GM23248 (cell line): ENCODE data around the gene PTGS1. TPM values are rescaled to one million over a fixed set of nuclear protein-coding genes. Genes with fewer than 3 reads are reported as not detected.
A peak's percentile ranks its signal among the peaks of the same experiment; 100 is the strongest.
"Not testable (repeated sequence)": the region's sequence is repeated elsewhere in the genome, so short reads cannot be mapped to it uniquely, and the experiment has no call there.

ENCODE experiments used
- DNase-seq: peaks from one replicate; pipeline ENCODE4 v3.0.0-alpha.2; 2015
- H2AFZ ChIP-seq: fragments of 200-600 bp; sonication (generic); 2 replicates; pipeline ENCODE4 v1.6.1; 2016; ENCODE audit warnings: antibody characterized with exemption
- H3F3A ChIP-seq: fragments of 200-600 bp; sonication (generic); 2 replicates; pipeline ENCODE4 v1.6.1; 2016; ENCODE audit warnings: mild to moderate bottlenecking, antibody characterized with exemption, mixed run types; ENCODE audit not compliant: insufficient read depth
- H3K27ac ChIP-seq: fragments of 200-600 bp; sonication (generic); 2 replicates; pipeline ENCODE4 v1.5.1; 2016; ENCODE audit warnings: mild to moderate bottlenecking
- H3K27me3 ChIP-seq: fragments of 200-600 bp; sonication (generic); replicated peaks from 2 replicates; pipeline ENCODE4 v1.6.1; 2016; ENCODE audit warnings: mild to moderate bottlenecking; ENCODE audit not compliant: insufficient read depth
- H3K36me3 ChIP-seq: fragments of 200-600 bp; sonication (generic); 2 replicates; pipeline ENCODE4 v1.6.1; 2016; ENCODE audit warnings: low read depth, mild to moderate bottlenecking
- H3K4me1 ChIP-seq: fragments of 200-600 bp; sonication (generic); 2 replicates; pipeline ENCODE4 v1.6.1; 2016; ENCODE audit warnings: mild to moderate bottlenecking; ENCODE audit not compliant: insufficient read depth
- H3K4me2 ChIP-seq: fragments of 200-600 bp; sonication (generic); one replicate; pipeline ENCODE4 v1.6.1; 2016; ENCODE audit warnings: mild to moderate bottlenecking; ENCODE audit not compliant: unreplicated experiment
- H3K4me3 ChIP-seq: fragments of 200-600 bp; sonication (generic); 2 replicates; pipeline ENCODE4 v1.5.1; 2016; ENCODE audit warnings: mild to moderate bottlenecking
- H3K79me2 ChIP-seq: fragments of 200-600 bp; sonication (generic); 2 replicates; pipeline ENCODE4 v1.6.1; 2016; ENCODE audit warnings: mild to moderate bottlenecking; ENCODE audit not compliant: insufficient read depth
- H3K9ac ChIP-seq: fragments of 200-600 bp; sonication (generic); 2 replicates; pipeline ENCODE4 v1.6.1; 2016; ENCODE audit warnings: mild to moderate bottlenecking
- H3K9me2 ChIP-seq: fragments of 200-600 bp; sonication (generic); 2 replicates; pipeline ENCODE4 v1.6.1; 2016; ENCODE audit warnings: mixed run types, mild to moderate bottlenecking, moderate library complexity; ENCODE audit not compliant: insufficient read depth
- H3K9me3 ChIP-seq: fragments of 200-600 bp; sonication (generic); one replicate; pipeline ENCODE4 v1.6.1; 2017; ENCODE audit warnings: low read depth
- H4K20me1 ChIP-seq: fragments of 200-600 bp; sonication (generic); 2 replicates; pipeline ENCODE4 v1.6.0; 2016; ENCODE audit not compliant: insufficient read depth
- EZH2 ChIP-seq: fragments of 200-600 bp; sonication (generic); IDR thresholded peaks from 2 replicates; pipeline ENCODE4 v1.6.1; 2018; ENCODE audit warnings: antibody characterized with exemption, mild to moderate bottlenecking; ENCODE audit not compliant: insufficient read depth, poor library complexity, severe bottlenecking
- EZH2phosphoT487 ChIP-seq: fragments of 200-600 bp; sonication (generic); IDR thresholded peaks from 2 replicates; pipeline ENCODE4 v1.6.1; 2018; ENCODE audit warnings: antibody characterized with exemption, moderate library complexity, mild to moderate bottlenecking, low read depth; ENCODE audit not compliant: insufficient read depth
- WGBS, 2 experiments: methylation state at CpG; one replicate each; pipeline ENCODE4 v1.1.6; 2015 to 2017; ENCODE audit warnings: low lambda C conversion rate in 2 of 2, low coverage in 1 of 2; ENCODE audit errors: missing lambda C conversion rate in 2 of 2; 5-methylcytosine and 5-hydroxymethylcytosine counted together
- in situ Hi-C: fragments of 300-500 bp; cut with MboI; formaldehyde crosslinking; loops from 2 replicates; pipeline ENCODE4 v1.15.0; 2020
- polyA plus RNA-seq: library from polyadenylated mRNA; unstranded; fragments of >200 nt; fragmentation: Nextera tagmentation; extraction: Ambion mirVana; gene quantifications from 2 replicates; pipeline ENCODE4 v1.2.1, GENCODE V29; 2016
- total RNA-seq: library from RNA; depleted of rRNA; stranded (reverse); fragments of >200 nt; shearing (Covaris generic); gene quantifications from 2 replicates; pipeline ENCODE4 v1.2.3, GENCODE V29; 2014; rRNA removed

Gene PTGS1
- total RNA-seq (39.6 and 51.5 TPM in 2 replicates), polyA plus RNA-seq (43.8 and 44.9 TPM in 2 replicates)

- WGBS, 2 experiments, result 11 to 12% methylated on average over 30 to 39 of the region's 39 CpGs
- no peaks in the 10 kb centered on the region for H3K9me3 ChIP-seq
- peak within 1 kb of the TSS; percentile 86 for H3K4me2 ChIP-seq
- DNase-seq, result peak; percentile 67
- in situ Hi-C loops, result loop anchor here (25.0 kb wide), 1 partner anchor 441 kb away; the partner anchor contains the start of gene OR1K1
- no peak for TF ChIP-seq EZH2phosphoT487
- no peak for TF ChIP-seq EZH2
- H4K20me1 ChIP-seq, result no peaks in the 10 kb centered on the region
- H3K9me2 ChIP-seq, result no peaks in the 10 kb centered on the region
- H3K4me3 ChIP-seq, result peak within 1 kb of the TSS; percentile 75
- H3F3A ChIP-seq, result no peaks in the 10 kb centered on the region
- peaks cover 18% of the 10 kb centered on the region for H3K4me1 ChIP-seq
- H3K36me3 ChIP-seq, result no peaks in the 10 kb centered on the region
- no peak within 1 kb of the TSS for H3K27ac ChIP-seq
- H2AFZ ChIP-seq, result peak within 1 kb of the TSS; percentile 73
- peak within 1 kb of the TSS; percentile 69 for H3K9ac ChIP-seq
- H3K79me2 ChIP-seq, result peaks cover 17% of the 10 kb centered on the region; the same call in 1 of the 2 replicates
- no peaks in the 10 kb centered on the region for H3K27me3 ChIP-seq
Observed at GRCh38 chr9:122370869-122371755, at the start of gene PTGS1. Gene PTGS1, plus strand, starts transcription at chr9:122371024. Its CDS starts 61 bp downstream, at chr9:122371085.

- no peak overlapping the region for H3K4me3 ChIP-seq
- peaks cover 19% of the 10 kb centered on the region; the same call in 1 of the 2 replicates for H3F3A ChIP-seq
- H3K9me3 ChIP-seq, result no peaks in the 10 kb centered on the region
- no peak for DNase-seq
- H3K27me3 ChIP-seq, result no peaks in the 10 kb centered on the region
- peaks cover 30% of the 10 kb centered on the region; the same call in 1 of the 2 replicates for H3K36me3 ChIP-seq
- peaks cover 15% of the 10 kb centered on the region; the same call in 1 of the 2 replicates for H3K4me1 ChIP-seq
- no peak overlapping the region for H3K27ac ChIP-seq
- H3K9ac ChIP-seq, result no peak overlapping the region
- peaks cover 7% of the 10 kb centered on the region; the same call in 1 of the 2 replicates for H3K79me2 ChIP-seq
- 70 to 78% methylated on average over 2 of the region's 2 CpGs for WGBS, 2 experiments
- H4K20me1 ChIP-seq, result no peaks in the 10 kb centered on the region
- no peak for TF ChIP-seq EZH2
- no peak for TF ChIP-seq EZH2phosphoT487
- H2AFZ ChIP-seq, result no peak overlapping the region
- H3K4me2 ChIP-seq, result no peak overlapping the region
- in situ Hi-C loops, result no loop called here
- no peaks in the 10 kb centered on the region for H3K9me2 ChIP-seq
Observed at GRCh38 chr9:122322553-122322952, 48.3 kb upstream of the PTGS1 start.

GRCh38 chr9:122324665-122325064 lies 46.2 kb upstream of the PTGS1 start:
- H3K27me3 ChIP-seq, H4K20me1 ChIP-seq, H3K9ac ChIP-seq, in situ Hi-C loops, H3K9me3 ChIP-seq, H2AFZ ChIP-seq, H3K4me2 ChIP-seq, DNase-seq, H3K27ac ChIP-seq, H3K9me2 ChIP-seq, H3K4me3 ChIP-seq, H3K79me2 ChIP-seq: not testable (repeated sequence)
- H3K36me3 ChIP-seq, result peaks cover 30% of the 10 kb centered on the region; the same call in 1 of the 2 replicates
- H3F3A ChIP-seq, result peaks cover 19% of the 10 kb centered on the region; the same call in 1 of the 2 replicates
- WGBS, 2 experiments, result 42 to 61% methylated on average over 1 of the region's 1 CpG
- H3K4me1 ChIP-seq, result peaks cover 15% of the 10 kb centered on the region; the same call in 1 of the 2 replicates

- Histone ChIP-seq H3K36me3 (peaks cover 30% of the 10 kb centered on the region; the same call in 1 of the 2 replicates), H3K9ac (no peak overlapping the region), H3K9me2 (no peaks in the 10 kb centered on the region), H3K27me3 (no peaks in the 10 kb centered on the region), H4K20me1 (no peaks in the 10 kb centered on the region), H3K27ac (0 out of 2 replicates have a peak overlapping the region, but pooled peaks have one; percentile 0), H3K79me2 (peaks cover 3% of the 10 kb centered on the region; the same call in 1 of the 2 replicates), H3K4me3 (no peak overlapping the region), H2AFZ (no peak overlapping the region), H3F3A (peaks cover 19% of the 10 kb centered on the region; the same call in 1 of the 2 replicates), H3K4me2 (no peak overlapping the region), H3K4me1 (peaks cover 15% of the 10 kb centered on the region; the same call in 1 of the 2 replicates), H3K9me3 (no peaks in the 10 kb centered on the region)
- in situ Hi-C loops, result no loop called here
- TF ChIP-seq EZH2 (no peak), EZH2phosphoT487 (no peak)
- WGBS, 2 experiments, result 0 to 3% methylated on average over 1 of the region's 1 CpG
- DNase-seq, result peak; percentile 13
Observed at GRCh38 chr9:122325124-122325523, 45.7 kb upstream of the PTGS1 start.
